SK-N-SH treated with all-trans-retinoic acid at 6 μM for 48 hours (cell line): ENCODE results near the gene CARD9.

Experiments
- ISL1 ChIP-seq: fragments of 250-450 bp; sonication (Bioruptor Pico); IDR thresholded peaks from 2 replicates; pipeline ENCODE4 v2.1.2; 2022; ENCODE audit warnings: mild to moderate bottlenecking, moderate library complexity
- PATZ1 ChIP-seq: fragments of 250-450 bp; sonication (Bioruptor Pico); IDR thresholded peaks from 2 replicates; pipeline ENCODE4 v1.8.0; 2020; ENCODE audit warnings: mild to moderate bottlenecking, moderate library complexity, borderline replicate concordance
- ZFP3 ChIP-seq: fragments of 250-450 bp; sonication (Bioruptor Pico); IDR thresholded peaks from 2 replicates; pipeline ENCODE4 v1.5.0; 2020; ENCODE audit warnings: mild to moderate bottlenecking, moderate library complexity

GRCh38 chr9:136385015-136385414 is 11.5 kb upstream of the CARD9 start:
- TF ChIP-seq ISL1 (CRISPR knock-in tag) (no peak), ZFP3 (CRISPR knock-in tag) (no peak), PATZ1 (no peak)
